NCI-H524 (cell line): ENCODE measurements around the gene ROMO1.
"Not testable (repeated sequence)": the region's sequence is repeated elsewhere in the genome, so short reads cannot be mapped to it uniquely, and the experiment has no call there.

Source experiments
- DNase-seq, 2 experiments: peaks; one replicate each; lab custom pipeline; 2025; lab: John Stamatoyannopoulos, UW

The ROMO1 gene

GRCh38 chr20:35681960-35682359 lies 17.2 kb upstream of the ROMO1 start:
- DNase-seq, result no peak

- not testable (repeated sequence) for DNase-seq
Measured at GRCh38 chr20:35685368-35685767, 13.8 kb upstream of the ROMO1 start.

GRCh38 chr20:35686872-35687271 lies 12.3 kb upstream of the ROMO1 start:
- not testable (repeated sequence) for DNase-seq

DNA sequence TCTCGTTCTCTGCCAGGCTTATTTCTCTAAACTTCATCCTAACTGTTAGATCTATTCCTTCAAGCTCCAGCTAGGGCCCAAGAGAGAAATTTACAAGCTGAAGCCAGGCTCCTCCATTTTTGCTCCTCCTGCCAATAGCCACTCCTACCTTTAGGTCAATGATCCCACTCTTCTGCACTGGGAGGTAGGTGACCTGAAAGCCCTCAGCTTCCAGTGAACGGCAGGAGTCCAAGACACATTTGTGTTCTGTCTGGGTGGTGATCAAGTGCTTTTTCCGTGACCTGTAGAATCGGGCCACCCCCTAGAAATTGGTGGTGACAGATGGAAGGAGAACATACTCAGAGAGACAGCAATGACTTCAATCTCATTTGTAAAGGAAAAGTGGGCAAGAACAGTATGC lies 8.9 kb upstream of the ROMO1 start:
- DNase-seq, result no peak

GRCh38 chr20:35695245-35695749 lies 3.9 kb upstream of the ROMO1 start:
- no peak for DNase-seq

DNA sequence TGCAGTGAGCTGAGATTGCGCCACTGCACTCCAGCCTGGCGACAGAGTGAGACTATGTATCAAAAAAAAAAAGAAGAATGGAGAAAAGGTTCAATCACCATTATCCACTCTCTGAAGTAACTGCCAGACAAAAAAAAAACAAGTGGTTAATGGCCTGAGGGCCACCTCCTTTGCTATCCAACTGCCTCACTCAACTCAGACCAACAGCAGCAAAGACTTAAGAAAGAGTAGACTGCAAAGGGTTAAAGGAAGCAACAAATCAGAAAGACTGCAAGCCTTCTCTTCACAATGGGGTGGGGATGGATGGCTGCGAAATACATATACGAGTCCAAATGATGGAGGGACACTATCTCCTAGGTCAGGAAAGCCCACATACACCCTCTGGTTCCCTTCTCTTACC lies 3.2 kb upstream of the ROMO1 start:
- DNase-seq, result no peak

DNA sequence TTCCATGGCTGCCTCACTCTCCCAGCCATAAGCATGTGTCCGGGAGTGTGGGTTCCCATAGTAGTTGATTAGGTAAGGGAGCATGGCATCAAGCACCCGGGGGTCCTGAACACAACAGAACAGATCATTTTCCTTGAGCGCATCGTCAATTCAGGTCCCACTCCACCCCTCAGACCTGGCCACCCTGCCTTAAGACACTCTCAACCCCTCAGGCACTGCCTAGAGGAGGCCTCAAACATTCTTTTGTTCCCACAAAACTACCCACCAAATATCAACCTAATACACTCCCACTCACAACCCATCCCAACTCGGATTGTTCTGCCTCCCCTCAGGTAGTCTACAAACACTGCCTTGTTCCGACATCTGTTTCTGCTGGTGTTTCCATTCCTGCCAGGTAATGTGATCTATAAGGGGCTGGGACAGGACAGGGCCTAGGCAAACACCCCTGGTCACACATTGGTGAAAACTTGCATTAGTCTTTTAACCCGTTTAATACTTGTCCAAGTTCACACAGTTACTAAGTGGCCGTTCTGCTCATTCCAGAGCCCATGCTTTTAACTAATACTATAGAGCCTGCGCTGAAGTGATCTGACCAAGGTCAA lies 1.4 kb upstream of the ROMO1 start:
- no peak for DNase-seq

DNA sequence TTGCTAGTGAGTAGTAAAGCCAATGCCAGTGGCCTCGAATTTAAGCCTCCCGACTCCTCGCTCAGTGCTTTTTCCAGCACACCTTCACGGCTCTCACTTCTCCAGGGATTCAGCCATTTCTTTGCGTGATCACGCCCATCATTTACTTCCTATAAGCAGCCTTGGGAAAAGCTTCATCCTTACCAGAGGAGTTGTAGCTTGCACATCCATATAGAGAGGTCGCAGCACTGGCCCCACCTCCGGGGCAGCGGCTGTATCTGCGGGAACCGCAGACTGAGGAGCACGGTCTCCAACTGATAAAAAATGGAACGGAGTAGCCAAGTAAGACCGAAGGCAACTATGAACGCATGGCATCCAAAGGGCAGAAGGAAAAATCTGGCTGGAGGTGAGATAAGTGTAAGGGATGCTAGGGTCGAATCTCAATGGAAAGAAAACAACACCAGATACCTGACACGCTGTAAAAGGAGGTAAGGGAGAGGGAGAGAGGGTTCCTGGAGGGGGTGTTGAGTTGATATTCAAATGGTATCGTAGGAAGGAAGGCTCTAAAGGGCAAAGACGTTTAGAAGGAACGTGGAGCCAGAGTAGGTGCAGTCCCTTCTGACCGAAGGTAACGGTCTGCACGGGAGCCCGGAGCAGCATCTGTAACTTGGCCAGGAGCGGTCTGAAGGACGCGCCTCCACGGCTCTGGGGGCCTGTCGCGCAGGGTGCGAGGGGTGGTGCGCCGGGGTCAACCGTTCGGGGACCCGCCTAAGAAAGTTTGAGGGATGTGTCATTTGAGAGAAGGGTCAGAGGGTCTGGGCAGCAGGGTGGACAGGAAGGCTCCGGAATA lies 693 bp upstream of the ROMO1 start:
- peak in 1 of 2 experiments; percentile 55 for DNase-seq

GRCh38 chr20:35699957-35700624 lies 886 bp downstream of the ROMO1 start:
- DNase-seq, result no peak

DNA sequence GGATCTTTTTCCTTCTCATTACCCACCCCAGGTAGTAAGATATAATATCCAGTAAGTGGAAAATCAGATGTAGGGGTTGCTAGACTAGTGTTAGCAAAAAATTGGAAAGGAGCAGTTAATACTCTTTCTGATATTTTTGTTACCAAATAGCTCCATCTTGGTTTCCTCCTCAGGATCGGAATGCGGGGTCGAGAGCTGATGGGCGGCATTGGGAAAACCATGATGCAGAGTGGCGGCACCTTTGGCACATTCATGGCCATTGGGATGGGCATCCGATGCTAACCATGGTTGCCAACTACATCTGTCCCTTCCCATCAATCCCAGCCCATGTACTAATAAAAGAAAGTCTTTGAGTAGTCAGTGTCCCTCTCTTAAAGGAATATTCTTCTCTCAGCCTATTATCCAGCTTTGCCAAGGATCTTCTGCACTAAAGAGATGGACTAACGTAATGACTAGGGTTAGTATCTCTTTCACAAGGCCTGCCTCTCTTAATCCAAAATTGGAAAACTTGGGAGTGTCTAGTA lies 1.5 kb downstream of the ROMO1 start:
- DNase-seq, result no peak

GRCh38 chr20:35702051-35702823 lies 3.0 kb downstream of the ROMO1 start:
- no peak for DNase-seq

DNA sequence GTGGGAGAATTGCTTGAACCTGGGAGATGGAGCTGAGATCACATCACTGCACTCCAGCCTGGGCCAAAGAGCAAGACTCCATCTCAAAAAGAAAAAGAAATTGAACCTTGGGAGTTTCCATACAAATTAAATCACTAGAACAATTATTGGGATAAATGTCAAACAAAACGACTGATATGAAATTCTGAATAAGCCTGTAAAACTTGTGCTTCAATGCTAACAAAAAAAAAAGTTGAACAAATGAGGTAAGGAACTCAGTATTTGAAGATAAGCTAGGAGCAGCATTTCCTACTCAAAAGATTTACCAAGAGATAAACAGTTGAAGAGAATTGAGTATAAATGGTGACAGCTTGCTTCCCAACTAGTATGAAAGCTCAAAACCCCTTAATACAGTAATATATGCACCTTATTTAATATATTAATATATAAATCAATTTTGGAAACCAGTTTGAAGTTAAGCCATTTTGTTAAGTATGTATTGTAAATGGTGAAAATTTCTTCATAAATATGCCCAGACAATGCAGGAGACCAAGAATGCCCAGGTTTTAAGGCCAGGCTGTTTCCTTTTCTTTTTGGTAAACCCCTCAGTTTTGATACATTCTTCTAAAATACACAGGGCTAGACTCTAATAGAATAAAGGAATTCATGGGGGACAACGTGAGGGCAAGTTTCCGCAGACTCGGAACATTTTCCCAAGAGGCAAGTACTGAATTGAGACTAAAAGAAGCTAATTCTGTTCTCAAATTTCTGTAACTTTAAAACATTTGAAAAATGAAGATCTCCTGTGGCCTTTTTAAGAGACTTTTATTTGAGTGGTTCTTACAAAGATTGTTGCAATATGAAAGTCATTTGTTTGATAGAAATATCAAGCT lies 3.9 kb downstream of the ROMO1 start:
- DNase-seq, result no peak

GRCh38 chr20:35704514-35705261 lies 5.5 kb downstream of the ROMO1 start:
- DNase-seq, result no peak

DNA sequence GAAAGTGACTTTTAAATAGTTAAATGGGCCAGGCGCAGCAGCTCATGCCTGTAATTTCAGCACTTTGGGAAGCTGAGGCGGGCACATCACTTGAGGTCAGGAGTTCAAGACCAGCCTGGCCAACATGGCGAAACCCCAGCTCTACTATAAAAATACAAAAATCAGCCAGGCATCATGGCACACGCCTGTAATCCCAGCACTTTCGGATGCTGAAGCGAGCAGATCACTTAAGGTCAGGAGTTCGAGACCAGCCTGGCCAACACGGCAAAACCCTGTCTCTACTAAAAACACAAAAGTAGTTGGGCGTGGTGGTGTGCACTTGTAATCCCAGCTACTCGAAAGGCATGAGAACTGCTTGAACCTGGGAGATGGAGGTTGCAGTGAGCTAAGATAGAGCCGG lies 6.7 kb downstream of the ROMO1 start:
- DNase-seq, result not testable (repeated sequence)

- not testable (repeated sequence) for DNase-seq
Measured at GRCh38 chr20:35706591-35707529, 7.7 kb downstream of the ROMO1 start.

- DNase-seq, result no peak
Measured at GRCh38 chr20:35708502-35708901, 9.3 kb downstream of the ROMO1 start.

DNA sequence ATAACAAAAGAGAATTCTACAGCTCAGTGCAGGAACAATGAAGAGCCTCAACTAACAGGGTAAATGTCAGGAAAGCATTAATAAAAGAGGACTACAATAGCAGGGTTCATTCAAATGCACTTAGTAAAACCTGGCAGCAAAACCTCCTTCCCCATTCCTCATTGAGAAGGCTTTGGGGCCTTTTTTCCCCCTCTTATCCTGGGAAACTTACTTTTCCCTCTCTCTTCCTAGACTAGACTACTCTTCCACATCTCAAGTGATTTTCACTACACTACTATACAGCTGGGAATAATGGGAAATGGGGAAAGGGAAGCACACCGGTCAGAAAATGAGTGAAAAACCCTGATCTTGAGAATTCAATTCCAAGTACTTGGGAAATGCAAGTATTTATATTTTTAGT lies 10.1 kb downstream of the ROMO1 start:
- no peak for DNase-seq

GRCh38 chr20:35710039-35710438 lies 10.8 kb downstream of the ROMO1 start:
- no peak for DNase-seq
